Neural cell (in vitro differentiated cells): Measurements from ENCODE around the gene IGSF3. TPM values are rescaled to one million over a fixed set of nuclear protein-coding genes. Genes with fewer than 3 reads are reported as not detected.

ENCODE experiments used
- H2AFZ ChIP-seq: fragments of 200-600, 300-800 bp; sonication (generic), shearing (Covaris generic); 2 replicates; pipeline ENCODE4 v1.6.0; 2014; ENCODE audit warnings: low read depth, mild to moderate bottlenecking, antibody characterized with exemption, low read length, moderate library complexity
- H3F3A ChIP-seq: fragments of 200-600 bp; shearing (Covaris generic); 2 replicates; pipeline ENCODE4 v1.6.1; 2016; ENCODE audit warnings: mild to moderate bottlenecking, moderate library complexity, mixed read lengths, antibody characterized with exemption, low read length; ENCODE audit not compliant: insufficient read depth, poor library complexity, severe bottlenecking
- H3K27ac ChIP-seq: fragments of 200-600, 300-800 bp; sonication (generic), shearing (Covaris generic); 2 replicates; pipeline ENCODE4 v1.5.1; 2014; ENCODE audit warnings: mild to moderate bottlenecking, low read length, moderate library complexity
- H3K27me3 ChIP-seq: fragments of 300-800, 200-600 bp; sonication (generic), shearing (Covaris generic); 2 replicates; pipeline ENCODE4 v1.6.0; 2014; ENCODE audit warnings: mild to moderate bottlenecking, low read depth, low read length, moderate library complexity; ENCODE audit not compliant: insufficient read depth
- H3K36me3 ChIP-seq: fragments of 300-800, 200-600 bp; sonication (generic), shearing (Covaris generic); 2 replicates; pipeline ENCODE4 v1.5.1; 2014; ENCODE audit warnings: mild to moderate bottlenecking, antibody characterized with exemption, low read length, moderate library complexity; ENCODE audit not compliant: insufficient read depth
- H3K4me2 ChIP-seq: fragments of 300-800, 200-600 bp; sonication (generic), shearing (Covaris generic); 2 replicates; pipeline ENCODE4 v1.6.0; 2014; ENCODE audit warnings: mild to moderate bottlenecking, low read length
- H3K4me3 ChIP-seq: fragments of 300-800, 200-600 bp; sonication (generic), shearing (Covaris generic); 2 replicates; pipeline ENCODE4 v1.5.1; 2014; ENCODE audit warnings: mild to moderate bottlenecking, low read length, moderate library complexity
- H3K79me2 ChIP-seq: fragments of 200-600 bp; shearing (Covaris generic); replicated peaks from 2 replicates; pipeline ENCODE4 v1.6.0; 2014; ENCODE audit warnings: mild to moderate bottlenecking, low read length, moderate library complexity; ENCODE audit not compliant: insufficient read depth
- H3K9ac ChIP-seq: fragments of 300-800, 200-600 bp; sonication (generic), shearing (Covaris generic); 2 replicates; pipeline ENCODE4 v1.6.1; 2016; ENCODE audit warnings: mild to moderate bottlenecking, low read length, mixed read lengths
- H3K9me2 ChIP-seq: fragments of 200-600 bp; shearing (Covaris generic); 2 replicates; pipeline ENCODE4 v1.6.1; 2016; ENCODE audit warnings: mild to moderate bottlenecking, low read length, mixed read lengths; ENCODE audit not compliant: insufficient read depth
- H3K9me3 ChIP-seq: fragments of 200-600, 300-800 bp; sonication (generic), shearing (Covaris generic); 2 replicates; pipeline ENCODE4 v1.6.1; 2016; ENCODE audit warnings: mild to moderate bottlenecking, mixed run types, low read length, moderate library complexity, mixed read lengths
- H4K20me1 ChIP-seq: fragments of 200-600 bp; shearing (Covaris generic); 2 replicates; pipeline ENCODE4 v1.6.1; 2016; ENCODE audit warnings: mild to moderate bottlenecking, mixed run types; ENCODE audit not compliant: insufficient read depth
- CTCF ChIP-seq: fragments of 450-650 bp; IDR thresholded peaks from 2 replicates; pipeline ENCODE4 v1.5.1; 2014; ENCODE audit warnings: antibody characterized with exemption, mild to moderate bottlenecking, moderate library complexity; ENCODE audit not compliant: poor library complexity, severe bottlenecking
- EP300 ChIP-seq: fragments of 450-650 bp; conservative IDR thresholded peaks from 2 replicates; pipeline ENCODE4 v1.6.1; 2014; ENCODE audit warnings: antibody characterized with exemption, mild to moderate bottlenecking, moderate library complexity; ENCODE audit not compliant: poor library complexity, severe bottlenecking
- EZH2 ChIP-seq: fragments of 200-600, 300-800 bp; shearing (Covaris generic), sonication (generic); IDR thresholded peaks from 2 replicates; pipeline ENCODE4 v1.6.1; 2014; ENCODE audit warnings: antibody characterized with exemption, low read length, borderline replicate concordance, mild to moderate bottlenecking; ENCODE audit not compliant: insufficient read depth, poor library complexity, severe bottlenecking
- MXI1 ChIP-seq: fragments of 450-650 bp; conservative IDR thresholded peaks from 2 replicates; pipeline ENCODE4 v1.6.1; 2014; ENCODE audit warnings: antibody characterized with exemption, mild to moderate bottlenecking; ENCODE audit not compliant: poor library complexity, severe bottlenecking
- POLR2AphosphoS5 ChIP-seq: IDR thresholded peaks from 2 replicates; pipeline ENCODE4 v1.6.1; 2012
- RAD21 ChIP-seq: fragments of 450-650 bp; conservative IDR thresholded peaks from 2 replicates; pipeline ENCODE4 v1.6.1; 2014; ENCODE audit warnings: antibody characterized with exemption, mild to moderate bottlenecking, moderate library complexity
- SMC3 ChIP-seq: fragments of 450-650 bp; conservative IDR thresholded peaks from 2 replicates; pipeline ENCODE4 v1.6.1; 2014; ENCODE audit warnings: antibody characterized with exemption, mild to moderate bottlenecking, moderate library complexity; ENCODE audit not compliant: poor library complexity
- TAF1 ChIP-seq: IDR thresholded peaks from 2 replicates; pipeline ENCODE4 v1.6.1; 2012; ENCODE audit warnings: low read depth
- polyA plus RNA-seq: library from polyadenylated mRNA; depleted of rRNA; stranded (reverse); fragments of >200 nt; gene quantifications from 2 replicates; pipeline ENCODE4 v1.2.3, GENCODE V29; 2014
- TF ChIP-seq, protein P1 (sequence below): IDR thresholded peaks from 2 replicates; pipeline ENCODE4 v1.6.1; 2012; ENCODE audit warnings: borderline replicate concordance

The IGSF3 gene
- polyA plus RNA-seq, 1 donor from 2014 or later, result 81.4 TPM

- Histone ChIP-seq H3K4me3 (no peak overlapping the region), H4K20me1 (no peaks in the 10 kb centered on the region), H3K27me3 (peaks cover 16% of the 10 kb centered on the region), H3K27ac (no peak overlapping the region), H3F3A (no peaks in the 10 kb centered on the region), H3K4me2 (no peak overlapping the region), H3K9me3 (no peaks in the 10 kb centered on the region), H3K9ac (no peak overlapping the region), H3K79me2 (no peaks in the 10 kb centered on the region), H3K36me3 (no peaks in the 10 kb centered on the region), H2AFZ (no peak overlapping the region), H3K9me2 (no peaks in the 10 kb centered on the region)
- TF ChIP-seq MXI1, result no peak
- TF ChIP-seq EZH2, result no peak
Measured at GRCh38 chr1:116573431-116574095, 94.0 kb downstream of the IGSF3 start.

DNA sequence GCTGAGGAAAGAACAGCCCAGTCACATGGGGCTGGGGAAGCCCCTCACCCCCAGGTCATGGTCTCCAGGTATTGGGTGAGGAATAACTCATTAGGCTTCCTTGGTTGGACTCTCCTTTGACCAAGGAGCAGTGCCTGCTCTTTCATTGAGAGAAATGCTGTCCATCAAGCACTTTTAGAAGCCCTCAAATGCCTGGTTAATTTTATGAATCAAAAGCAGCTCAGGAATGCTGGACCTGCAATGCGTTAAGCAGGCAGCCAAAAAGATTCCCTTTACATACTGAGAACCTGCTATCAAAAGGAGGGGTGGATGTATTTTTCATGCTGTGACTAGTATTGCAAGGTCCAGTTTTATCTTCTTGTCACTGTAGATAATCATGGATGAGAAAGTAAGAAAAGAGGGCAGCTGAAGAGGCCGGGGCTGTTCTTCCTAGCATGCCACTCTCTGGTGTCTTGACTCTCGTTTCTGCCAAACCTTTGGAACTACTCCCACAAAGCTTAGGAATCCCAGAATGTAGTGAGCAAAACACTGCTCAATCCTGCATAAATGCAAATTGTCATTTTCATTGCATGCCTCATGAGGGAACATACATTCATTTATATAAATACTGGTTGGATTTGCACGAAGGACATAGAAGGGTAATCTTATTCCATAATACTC is 94.6 kb downstream of the IGSF3 start:
- H3F3A ChIP-seq, result no peaks in the 10 kb centered on the region
- no peak overlapping the region for H2AFZ ChIP-seq
- H3K79me2 ChIP-seq, result no peaks in the 10 kb centered on the region
- H4K20me1 ChIP-seq, result no peaks in the 10 kb centered on the region
- H3K9ac ChIP-seq, result no peak overlapping the region
- TF ChIP-seq SMC3, result no peak
- TF ChIP-seq EP300, result no peak
- TF ChIP-seq, protein P1, sequence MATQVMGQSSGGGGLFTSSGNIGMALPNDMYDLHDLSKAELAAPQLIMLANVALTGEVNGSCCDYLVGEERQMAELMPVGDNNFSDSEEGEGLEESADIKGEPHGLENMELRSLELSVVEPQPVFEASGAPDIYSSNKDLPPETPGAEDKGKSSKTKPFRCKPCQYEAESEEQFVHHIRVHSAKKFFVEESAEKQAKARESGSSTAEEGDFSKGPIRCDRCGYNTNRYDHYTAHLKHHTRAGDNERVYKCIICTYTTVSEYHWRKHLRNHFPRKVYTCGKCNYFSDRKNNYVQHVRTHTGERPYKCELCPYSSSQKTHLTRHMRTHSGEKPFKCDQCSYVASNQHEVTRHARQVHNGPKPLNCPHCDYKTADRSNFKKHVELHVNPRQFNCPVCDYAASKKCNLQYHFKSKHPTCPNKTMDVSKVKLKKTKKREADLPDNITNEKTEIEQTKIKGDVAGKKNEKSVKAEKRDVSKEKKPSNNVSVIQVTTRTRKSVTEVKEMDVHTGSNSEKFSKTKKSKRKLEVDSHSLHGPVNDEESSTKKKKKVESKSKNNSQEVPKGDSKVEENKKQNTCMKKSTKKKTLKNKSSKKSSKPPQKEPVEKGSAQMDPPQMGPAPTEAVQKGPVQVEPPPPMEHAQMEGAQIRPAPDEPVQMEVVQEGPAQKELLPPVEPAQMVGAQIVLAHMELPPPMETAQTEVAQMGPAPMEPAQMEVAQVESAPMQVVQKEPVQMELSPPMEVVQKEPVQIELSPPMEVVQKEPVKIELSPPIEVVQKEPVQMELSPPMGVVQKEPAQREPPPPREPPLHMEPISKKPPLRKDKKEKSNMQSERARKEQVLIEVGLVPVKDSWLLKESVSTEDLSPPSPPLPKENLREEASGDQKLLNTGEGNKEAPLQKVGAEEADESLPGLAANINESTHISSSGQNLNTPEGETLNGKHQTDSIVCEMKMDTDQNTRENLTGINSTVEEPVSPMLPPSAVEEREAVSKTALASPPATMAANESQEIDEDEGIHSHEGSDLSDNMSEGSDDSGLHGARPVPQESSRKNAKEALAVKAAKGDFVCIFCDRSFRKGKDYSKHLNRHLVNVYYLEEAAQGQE, result no peak
- TF ChIP-seq TAF1, result no peak
- no peak for TF ChIP-seq CTCF
- no peak for TF ChIP-seq EZH2
- TF ChIP-seq MXI1, result no peak
- TF ChIP-seq POLR2AphosphoS5, result no peak
- TF ChIP-seq RAD21, result no peak
- peaks cover 16% of the 10 kb centered on the region for H3K27me3 ChIP-seq
- no peaks in the 10 kb centered on the region for H3K36me3 ChIP-seq
- no peak overlapping the region for H3K4me3 ChIP-seq
- H3K9me3 ChIP-seq, result no peaks in the 10 kb centered on the region
- H3K9me2 ChIP-seq, result no peaks in the 10 kb centered on the region
- no peak overlapping the region for H3K4me2 ChIP-seq
- H3K27ac ChIP-seq, result no peak overlapping the region
